Measurements from ENCODE around the gene STEEP1.
A peak's percentile ranks its signal among the peaks of the same experiment; 100 is the strongest.

Gene STEEP1

GRCh38 chrX:119502727-119503483, 62.3 kb downstream of the STEEP1 start:
- peaks cover 16% of the 10 kb centered on the region for H3K4me1 ChIP-seq (ENCODE audit: control insufficient read depth, low read length)
- H3K27me3 ChIP-seq (ENCODE audit: control insufficient read depth, low read length) = no peaks in the 10 kb centered on the region
- H3K9me2 ChIP-seq (replicated peaks; ENCODE audit: control insufficient read depth, low read length) = no peaks in the 10 kb centered on the region
- TF ChIP-seq EZH2phosphoT487 (IDR thresholded peaks at IDR 0.05; ENCODE audit: borderline replicate concordance, low read length) (no peak), CTCF (IDR thresholded peaks at IDR 0.05; ENCODE audit: low read depth, low read length, poor library complexity, severe bottlenecking) (no peak)
- H4K20me1 ChIP-seq (ENCODE audit: control insufficient read depth, insufficient read depth, low read depth, low read length) = no peaks in the 10 kb centered on the region
- H3K9me3 ChIP-seq (ENCODE audit: control insufficient read depth, insufficient read depth, low read length) = no peaks in the 10 kb centered on the region
- H3K27ac ChIP-seq (ENCODE audit: low read depth, low read length) = no peak overlapping the region
- H3K36me3 ChIP-seq (ENCODE audit: control insufficient read depth, low read length) = no peaks in the 10 kb centered on the region
- H3K79me2 ChIP-seq (ENCODE audit: control insufficient read depth, low read length) = no peaks in the 10 kb centered on the region
- H3F3A ChIP-seq (ENCODE audit: control insufficient read depth, insufficient read depth) = no peaks in the 10 kb centered on the region
- no peak overlapping the region for H3K4me3 ChIP-seq (ENCODE audit: low read length)
- no peak overlapping the region for H3K4me2 ChIP-seq (ENCODE audit: low read length)

GRCh38 chrX:119501511-119502148, 63.6 kb downstream of the STEEP1 start:
- peak overlapping the region; percentile 21; the same call in 1 of the 2 replicates for H3K4me2 ChIP-seq (ENCODE audit: low read length)
- no peak for TF ChIP-seq CTCF (IDR thresholded peaks at IDR 0.05; ENCODE audit: low read depth, low read length, poor library complexity, severe bottlenecking)
- TF ChIP-seq EZH2phosphoT487 (IDR thresholded peaks at IDR 0.05; ENCODE audit: borderline replicate concordance, low read length) = no peak
- H3K4me1 ChIP-seq (ENCODE audit: control insufficient read depth, low read length) = peaks cover 16% of the 10 kb centered on the region
- no peaks in the 10 kb centered on the region for H3K27me3 ChIP-seq (ENCODE audit: control insufficient read depth, low read length)
- H3K36me3 ChIP-seq (ENCODE audit: control insufficient read depth, low read length) = no peaks in the 10 kb centered on the region
- H3K27ac ChIP-seq (ENCODE audit: low read depth, low read length) = no peak overlapping the region
- H3K9me2 ChIP-seq (replicated peaks; ENCODE audit: control insufficient read depth, low read length) = no peaks in the 10 kb centered on the region
- no peaks in the 10 kb centered on the region for H3K79me2 ChIP-seq (ENCODE audit: control insufficient read depth, low read length)
- H3K9me3 ChIP-seq (ENCODE audit: control insufficient read depth, insufficient read depth, low read length) = no peaks in the 10 kb centered on the region
- no peaks in the 10 kb centered on the region for H4K20me1 ChIP-seq (ENCODE audit: control insufficient read depth, insufficient read depth, low read depth, low read length)
- no peaks in the 10 kb centered on the region for H3F3A ChIP-seq (ENCODE audit: control insufficient read depth, insufficient read depth)
- H3K4me3 ChIP-seq (ENCODE audit: low read length) = 0 out of 2 replicates have a peak overlapping the region, but pooled peaks have one; percentile 7

GRCh38 chrX:119500061-119500800, 65.0 kb downstream of the STEEP1 start:
- Histone ChIP-seq H3K4me1 (ENCODE audit: control insufficient read depth, low read length) (peaks cover 22% of the 10 kb centered on the region), H3K27me3 (ENCODE audit: control insufficient read depth, low read length) (no peaks in the 10 kb centered on the region), H3K36me3 (ENCODE audit: control insufficient read depth, low read length) (no peaks in the 10 kb centered on the region), H3K9me2 (replicated peaks; ENCODE audit: control insufficient read depth, low read length) (no peaks in the 10 kb centered on the region), H3F3A (ENCODE audit: control insufficient read depth, insufficient read depth) (no peaks in the 10 kb centered on the region), H3K4me3 (ENCODE audit: low read length) (no peak overlapping the region), H3K79me2 (ENCODE audit: control insufficient read depth, low read length) (no peaks in the 10 kb centered on the region), H4K20me1 (ENCODE audit: control insufficient read depth, insufficient read depth, low read depth, low read length) (no peaks in the 10 kb centered on the region), H3K4me2 (ENCODE audit: low read length) (no peak overlapping the region), H3K27ac (ENCODE audit: low read depth, low read length) (no peak overlapping the region), H3K9me3 (ENCODE audit: control insufficient read depth, insufficient read depth, low read length) (no peaks in the 10 kb centered on the region)
- no peak for TF ChIP-seq EZH2phosphoT487 (IDR thresholded peaks at IDR 0.05; ENCODE audit: borderline replicate concordance, low read length)
- no peak for TF ChIP-seq CTCF (IDR thresholded peaks at IDR 0.05; ENCODE audit: low read depth, low read length, poor library complexity, severe bottlenecking)
